Prostate gland (tissue), 2 donors: ENCODE measurements around the gene KIR3DL3.
"Not testable (repeated sequence)": the region's sequence is repeated elsewhere in the genome, so short reads cannot be mapped to it uniquely, and the experiment has no call there.

Experiments used
- POLR2A ChIP-seq: fragments of 450-650 bp; IDR thresholded peaks from one replicate; pipeline ENCODE4 v1.6.1; 2016; ENCODE audit warnings: antibody characterized with exemption, mild to moderate bottlenecking
- POLR2AphosphoS5 ChIP-seq: sonication (generic); formaldehyde crosslinking; IDR thresholded peaks from one replicate; pipeline ENCODE4 v1.6.1; 2017; ENCODE audit warnings: antibody characterized with exemption
- TF ChIP-seq, protein P1 (sequence below), 4 experiments: fragments of 200-600 bp in 2 of 4; fragments of 450-650 bp in 2 of 4; sonication (generic) in 2 of 4; IDR thresholded peaks; 1 replicate in 3 of 4; 2 replicates in 1 of 4; pipeline ENCODE4 v1.5.1; 2016 to 2019; ENCODE audit warnings: antibody characterized with exemption in 4 of 4, mild to moderate bottlenecking in 2 of 4, moderate library complexity in 2 of 4

DNA sequence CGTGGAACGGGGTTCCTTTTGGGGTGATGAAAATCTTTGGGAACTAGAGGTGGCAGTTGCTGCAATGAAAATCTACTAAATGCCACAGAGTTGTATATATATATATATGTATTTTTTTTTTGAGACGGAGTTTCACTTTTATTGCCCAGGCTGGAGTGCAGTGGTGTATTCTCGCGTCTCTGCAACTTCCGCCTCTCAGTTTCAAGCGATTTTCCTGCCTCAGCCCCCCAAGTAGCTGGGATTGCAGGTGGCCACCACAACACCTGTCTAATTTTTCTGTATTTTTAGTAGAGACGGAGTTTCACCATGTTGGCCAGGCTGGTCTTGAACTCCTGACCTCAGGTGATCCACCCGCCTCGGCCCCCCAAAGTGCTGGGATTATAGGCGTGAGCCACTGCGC is 42.6 kb upstream of the KIR3DL3 start:
- TF ChIP-seq, protein P1, sequence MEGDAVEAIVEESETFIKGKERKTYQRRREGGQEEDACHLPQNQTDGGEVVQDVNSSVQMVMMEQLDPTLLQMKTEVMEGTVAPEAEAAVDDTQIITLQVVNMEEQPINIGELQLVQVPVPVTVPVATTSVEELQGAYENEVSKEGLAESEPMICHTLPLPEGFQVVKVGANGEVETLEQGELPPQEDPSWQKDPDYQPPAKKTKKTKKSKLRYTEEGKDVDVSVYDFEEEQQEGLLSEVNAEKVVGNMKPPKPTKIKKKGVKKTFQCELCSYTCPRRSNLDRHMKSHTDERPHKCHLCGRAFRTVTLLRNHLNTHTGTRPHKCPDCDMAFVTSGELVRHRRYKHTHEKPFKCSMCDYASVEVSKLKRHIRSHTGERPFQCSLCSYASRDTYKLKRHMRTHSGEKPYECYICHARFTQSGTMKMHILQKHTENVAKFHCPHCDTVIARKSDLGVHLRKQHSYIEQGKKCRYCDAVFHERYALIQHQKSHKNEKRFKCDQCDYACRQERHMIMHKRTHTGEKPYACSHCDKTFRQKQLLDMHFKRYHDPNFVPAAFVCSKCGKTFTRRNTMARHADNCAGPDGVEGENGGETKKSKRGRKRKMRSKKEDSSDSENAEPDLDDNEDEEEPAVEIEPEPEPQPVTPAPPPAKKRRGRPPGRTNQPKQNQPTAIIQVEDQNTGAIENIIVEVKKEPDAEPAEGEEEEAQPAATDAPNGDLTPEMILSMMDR (IDR thresholded peaks at IDR 0.05): not testable (repeated sequence)
- not testable (repeated sequence) for TF ChIP-seq POLR2A, POLR2AphosphoS5
